Measurements from ENCODE around the gene CASR. TPM values are rescaled to one million over a fixed set of nuclear protein-coding genes. Genes with fewer than 3 reads are reported as not detected.

CASR gene
- total RNA-seq, 1 experiment from 2014 or later = not detected

- TF ChIP-seq CTCF (IDR thresholded peaks at IDR 0.05; ENCODE audit: insufficient read depth in 1 of 2, low read depth in 1 of 2, low read length in 1 of 2, severe bottlenecking in 1 of 2, unreplicated experiment in 1 of 2) = no peak
- no peak overlapping the region for H3K4me3 Mint-ChIP-seq (ENCODE audit: unreplicated experiment)
- no peaks in the 10 kb centered on the region for H3K9me3 Mint-ChIP-seq (ENCODE audit: unreplicated experiment)
- H3K36me3 ChIP-seq (ENCODE audit: control insufficient read depth, insufficient read depth, low read length) = no peaks in the 10 kb centered on the region
- H3K9me3 ChIP-seq = no peaks in the 10 kb centered on the region
- H3K27ac Mint-ChIP-seq (ENCODE audit: unreplicated experiment) = no peak overlapping the region
- no peaks in the 10 kb centered on the region for H3K36me3 Mint-ChIP-seq (ENCODE audit: insufficient read depth, unreplicated experiment)
- intact Hi-C loops (cut with micrococcal nuclease; ENCODE audit: unreplicated experiment) = no loop called here
- H3K4me1 ChIP-seq = no peaks in the 10 kb centered on the region
- no peaks in the 10 kb centered on the region; the same call in 1 of the 2 replicates for H3K27me3 ChIP-seq (replicated peaks; ENCODE audit: control insufficient read depth, insufficient read depth, low read length)
- DNase-seq = no peak
- H3K4me1 Mint-ChIP-seq (ENCODE audit: low read depth, unreplicated experiment) = no peaks in the 10 kb centered on the region
- ChIA-PET CTCF (no interaction called here), POLR2A (no interaction called here)
- BruUV-seq (replicated peaks) = no TSS peak
- H3K4me3 ChIP-seq (ENCODE audit: low read depth, low read length) = no peak overlapping the region
- peaks cover 36% of the 10 kb centered on the region for H3K27me3 Mint-ChIP-seq (ENCODE audit: insufficient read depth, unreplicated experiment)
Observed at GRCh38 chr3:122246199-122246598, 62.7 kb downstream of the CASR start.

GRCh38 chr3:122247087-122247824, 63.8 kb downstream of the CASR start:
- POLR2A ChIA-PET = no interaction called here

GRCh38 chr3:122247825-122248185, 64.3 kb downstream of the CASR start:
- DNase-seq = no peak
- Mint-ChIP-seq H3K36me3 (ENCODE audit: insufficient read depth, unreplicated experiment) (no peaks in the 10 kb centered on the region), H3K4me1 (ENCODE audit: low read depth, unreplicated experiment) (no peaks in the 10 kb centered on the region), H3K9me3 (ENCODE audit: unreplicated experiment) (no peaks in the 10 kb centered on the region), H3K27ac (ENCODE audit: unreplicated experiment) (no peak overlapping the region), H3K4me3 (ENCODE audit: unreplicated experiment) (no peak overlapping the region), H3K27me3 (ENCODE audit: insufficient read depth, unreplicated experiment) (peaks cover 30% of the 10 kb centered on the region)
- TF ChIP-seq CTCF (IDR thresholded peaks at IDR 0.05; ENCODE audit: insufficient read depth in 1 of 2, low read depth in 1 of 2, low read length in 1 of 2, severe bottlenecking in 1 of 2, unreplicated experiment in 1 of 2) = no peak
- intact Hi-C loops (cut with micrococcal nuclease; ENCODE audit: unreplicated experiment) = no loop called here
- POLR2A ChIA-PET = no interaction called here
- Histone ChIP-seq H3K36me3 (ENCODE audit: control insufficient read depth, insufficient read depth, low read length) (no peaks in the 10 kb centered on the region), H3K9me3 (no peaks in the 10 kb centered on the region), H3K4me3 (ENCODE audit: low read depth, low read length) (no peak overlapping the region), H3K27me3 (replicated peaks; ENCODE audit: control insufficient read depth, insufficient read depth, low read length) (no peaks in the 10 kb centered on the region; the same call in 1 of the 2 replicates), H3K4me1 (no peaks in the 10 kb centered on the region)
- CTCF ChIA-PET = no interaction called here
- no TSS peak for BruUV-seq (replicated peaks)

More at GRCh38 chr3:122247087-122247824, 63.8 kb downstream of the CASR start:
- DNase-seq = no peak
- intact Hi-C loops (cut with micrococcal nuclease; ENCODE audit: unreplicated experiment) = no loop called here
- Histone ChIP-seq H3K27me3 (replicated peaks; ENCODE audit: control insufficient read depth, insufficient read depth, low read length) (no peaks in the 10 kb centered on the region; the same call in 1 of the 2 replicates), H3K36me3 (ENCODE audit: control insufficient read depth, insufficient read depth, low read length) (no peaks in the 10 kb centered on the region), H3K4me1 (no peaks in the 10 kb centered on the region), H3K4me3 (ENCODE audit: low read depth, low read length) (no peak overlapping the region), H3K9me3 (no peaks in the 10 kb centered on the region)
- Mint-ChIP-seq H3K4me3 (ENCODE audit: unreplicated experiment) (no peak overlapping the region), H3K9me3 (ENCODE audit: unreplicated experiment) (no peaks in the 10 kb centered on the region), H3K36me3 (ENCODE audit: insufficient read depth, unreplicated experiment) (no peaks in the 10 kb centered on the region), H3K27me3 (ENCODE audit: insufficient read depth, unreplicated experiment) (peaks cover 29% of the 10 kb centered on the region), H3K27ac (ENCODE audit: unreplicated experiment) (no peak overlapping the region), H3K4me1 (ENCODE audit: low read depth, unreplicated experiment) (no peaks in the 10 kb centered on the region)
- no TSS peak for BruUV-seq (replicated peaks)
- CTCF ChIA-PET = no interaction called here
- TF ChIP-seq CTCF (IDR thresholded peaks at IDR 0.05; ENCODE audit: insufficient read depth in 1 of 2, low read depth in 1 of 2, low read length in 1 of 2, severe bottlenecking in 1 of 2, unreplicated experiment in 1 of 2) = no peak

Data from Caco-2 (cell line).